Neutrophil (primary cell): Measurements from ENCODE around the gene MAP2.
"Not testable (repeated sequence)": the region's sequence is repeated elsewhere in the genome, so short reads cannot be mapped to it uniquely, and the experiment has no call there.

Experiments used
- H3K27ac ChIP-seq: fragments of 200-600 bp; sonication (generic); 2 replicates; pipeline ENCODE4 v1.5.1; 2016; ENCODE audit warnings: mild to moderate bottlenecking, moderate library complexity
- H3K27me3 ChIP-seq: fragments of 200-600 bp; sonication (generic); 2 replicates; pipeline ENCODE4 v1.6.0; 2016; ENCODE audit warnings: mild to moderate bottlenecking
- H3K36me3 ChIP-seq: fragments of 200-600 bp; sonication (generic); 2 replicates; pipeline ENCODE4 v1.5.1; 2017
- H3K4me1 ChIP-seq, 2 experiments: fragments of 200-600 bp in 1 of 2; sonication (generic) in 1 of 2; 1 replicate in 1 of 2; 2 replicates in 1 of 2; pipeline versions ENCODE4 v1.5.1 to v1.6.1; 2013 to 2016; ENCODE audit warnings: low read depth in 1 of 2, low read length in 1 of 2, mild to moderate bottlenecking in 1 of 2, moderate library complexity in 1 of 2; ENCODE audit not compliant: control insufficient read depth in 1 of 2, insufficient read depth in 1 of 2
- H3K4me3 ChIP-seq, 2 experiments: fragments of 200-600 bp in 1 of 2; sonication (generic) in 1 of 2; 1 replicate in 1 of 2; 2 replicates in 1 of 2; pipeline ENCODE4 v1.5.1; 2013 to 2016; ENCODE audit warnings: low read depth in 1 of 2, low read length in 1 of 2, mild to moderate bottlenecking in 1 of 2, moderate library complexity in 1 of 2
- H3K9me3 ChIP-seq: fragments of 200-600 bp; sonication (generic); 2 replicates; pipeline ENCODE4 v1.5.1; 2016
- TF ChIP-seq, protein P1 (sequence below): fragments of 200-600 bp; sonication (generic); IDR thresholded peaks from 2 replicates; pipeline ENCODE4 v1.5.1; 2016; ENCODE audit warnings: antibody characterized with exemption

MAP2 gene

DNA sequence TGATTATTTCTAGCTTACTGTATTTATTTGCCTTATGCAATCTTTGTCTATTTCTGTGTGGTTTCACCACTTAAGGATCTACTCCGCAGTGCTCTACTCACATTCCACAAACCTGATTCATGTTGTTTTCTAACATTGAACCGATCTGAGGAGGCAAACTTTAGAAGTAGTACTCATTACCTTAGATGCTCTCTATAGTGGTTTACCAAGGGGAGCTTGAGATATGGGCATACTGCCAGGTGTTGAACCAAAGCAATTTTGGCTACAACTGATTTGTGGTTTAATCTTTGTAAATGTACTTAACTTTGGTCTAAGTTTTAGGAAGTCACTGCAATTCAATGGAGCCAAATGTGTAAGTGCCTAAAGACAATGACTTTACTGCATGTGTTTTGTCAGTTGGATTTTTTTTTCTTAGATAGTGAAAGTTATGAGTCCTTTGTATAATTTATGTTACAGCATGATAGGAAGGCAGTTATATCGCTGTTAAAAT, 50.1 kb downstream of the MAP2 start:
- no peaks in the 10 kb centered on the region for H3K36me3 ChIP-seq
- H3K27me3 ChIP-seq = no peaks in the 10 kb centered on the region
- H3K4me1 ChIP-seq = peaks cover 0 to 7% of the 10 kb centered on the region in 2 experiments
- no peaks in the 10 kb centered on the region for H3K9me3 ChIP-seq
- TF ChIP-seq, protein P1, sequence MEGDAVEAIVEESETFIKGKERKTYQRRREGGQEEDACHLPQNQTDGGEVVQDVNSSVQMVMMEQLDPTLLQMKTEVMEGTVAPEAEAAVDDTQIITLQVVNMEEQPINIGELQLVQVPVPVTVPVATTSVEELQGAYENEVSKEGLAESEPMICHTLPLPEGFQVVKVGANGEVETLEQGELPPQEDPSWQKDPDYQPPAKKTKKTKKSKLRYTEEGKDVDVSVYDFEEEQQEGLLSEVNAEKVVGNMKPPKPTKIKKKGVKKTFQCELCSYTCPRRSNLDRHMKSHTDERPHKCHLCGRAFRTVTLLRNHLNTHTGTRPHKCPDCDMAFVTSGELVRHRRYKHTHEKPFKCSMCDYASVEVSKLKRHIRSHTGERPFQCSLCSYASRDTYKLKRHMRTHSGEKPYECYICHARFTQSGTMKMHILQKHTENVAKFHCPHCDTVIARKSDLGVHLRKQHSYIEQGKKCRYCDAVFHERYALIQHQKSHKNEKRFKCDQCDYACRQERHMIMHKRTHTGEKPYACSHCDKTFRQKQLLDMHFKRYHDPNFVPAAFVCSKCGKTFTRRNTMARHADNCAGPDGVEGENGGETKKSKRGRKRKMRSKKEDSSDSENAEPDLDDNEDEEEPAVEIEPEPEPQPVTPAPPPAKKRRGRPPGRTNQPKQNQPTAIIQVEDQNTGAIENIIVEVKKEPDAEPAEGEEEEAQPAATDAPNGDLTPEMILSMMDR = no peak
- H3K4me3 ChIP-seq = no peak overlapping the region
- H3K27ac ChIP-seq = no peak overlapping the region

- Histone ChIP-seq H3K4me1 (peaks cover 0 to 7% of the 10 kb centered on the region in 2 experiments), H3K27me3 (no peaks in the 10 kb centered on the region), H3K9me3 (no peaks in the 10 kb centered on the region), H3K27ac (no peak overlapping the region), H3K4me3 (no peak overlapping the region), H3K36me3 (no peaks in the 10 kb centered on the region)
- TF ChIP-seq, protein P1 = no peak
These were observed 51.1 kb downstream of the MAP2 start for GRCh38 chr2:209474960-209475359.

GRCh38 chr2:209476367-209477208, 52.7 kb downstream of the MAP2 start:
- Histone ChIP-seq H3K9me3 (no peaks in the 10 kb centered on the region), H3K27me3 (no peaks in the 10 kb centered on the region), H3K4me1 (peaks cover 0 to 7% of the 10 kb centered on the region in 2 experiments), H3K4me3 (no peak overlapping the region), H3K36me3 (no peaks in the 10 kb centered on the region), H3K27ac (no peak overlapping the region)
- TF ChIP-seq, protein P1 = no peak

DNA sequence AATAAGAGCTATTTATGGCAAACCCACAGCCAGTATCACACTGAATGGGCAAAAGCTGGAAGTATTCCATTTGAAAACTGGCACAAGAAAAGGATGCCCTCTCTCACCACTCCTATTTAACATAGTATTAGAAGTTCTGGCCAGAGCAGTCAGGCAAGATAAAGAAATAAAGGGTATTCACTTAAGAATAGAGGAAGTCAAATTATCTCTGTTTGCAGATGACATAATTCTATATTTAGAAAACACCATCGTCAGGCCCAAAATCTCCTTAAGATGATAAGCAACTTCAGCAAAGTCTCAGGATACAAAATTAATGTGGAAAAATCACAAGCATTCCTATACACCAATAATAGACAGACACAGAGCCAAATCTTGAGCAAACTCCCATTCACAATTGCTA, 68.4 kb downstream of the MAP2 start:
- not testable (repeated sequence) for H3K9me3 ChIP-seq, H3K36me3 ChIP-seq, H3K27ac ChIP-seq, H3K4me3 ChIP-seq, H3K27me3 ChIP-seq, H3K4me1 ChIP-seq

DNA sequence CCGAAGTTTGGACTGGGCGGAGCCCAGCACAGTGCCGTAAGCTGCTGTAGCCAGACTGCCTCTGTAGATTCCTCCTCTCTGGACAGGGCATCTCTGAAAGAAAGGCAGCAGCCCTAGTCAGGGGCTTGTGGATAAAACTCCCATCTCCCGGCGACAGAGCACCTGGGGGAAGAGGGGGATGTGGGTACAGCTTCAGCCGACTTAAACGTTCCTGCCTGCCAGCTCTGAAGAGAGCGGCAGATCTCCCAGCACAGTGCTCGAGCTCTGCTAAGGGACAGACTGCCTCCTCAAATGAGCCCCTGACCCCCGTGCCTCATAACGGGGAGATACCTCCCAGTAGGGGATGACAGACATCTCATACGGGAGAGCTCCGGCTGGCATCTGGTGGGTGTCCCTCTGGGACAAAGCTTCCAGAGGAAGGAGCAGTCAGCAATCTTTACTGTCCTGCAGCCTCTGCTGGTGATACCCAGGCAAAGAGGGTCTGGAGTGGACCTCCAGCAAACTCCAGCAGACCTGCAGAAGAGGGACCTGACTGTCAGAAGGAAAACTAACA, 71.3 kb downstream of the MAP2 start:
- not testable (repeated sequence) for H3K27ac ChIP-seq, H3K9me3 ChIP-seq, H3K4me1 ChIP-seq, H3K27me3 ChIP-seq, H3K4me3 ChIP-seq, H3K36me3 ChIP-seq

GRCh38 chr2:209495855-209496585, 72.2 kb downstream of the MAP2 start:
- TF ChIP-seq, protein P1 = no peak

More at GRCh38 chr2:209495855-209496585, 72.2 kb downstream of the MAP2 start:
- Histone ChIP-seq H3K27me3 (no peaks in the 10 kb centered on the region), H3K9me3 (no peaks in the 10 kb centered on the region), H3K4me3 (no peak overlapping the region), H3K4me1 (no peaks in the 10 kb centered on the region), H3K36me3 (no peaks in the 10 kb centered on the region), H3K27ac (no peak overlapping the region)
